ENCODE data around the gene RPL15. TPM values are rescaled to one million over a fixed set of nuclear protein-coding genes. Genes with fewer than 3 reads are reported as not detected.
"Not testable (repeated sequence)": the region's sequence is repeated elsewhere in the genome, so short reads cannot be mapped to it uniquely, and the experiment has no call there.

Gene RPL15
- total RNA-seq, 1 donor from 2014 or later = 1,872 TPM

GRCh38 chr3:23909341-23909740 is 7.6 kb upstream of the RPL15 start:
- H3K27me3 Mint-ChIP-seq (ENCODE audit: unreplicated experiment) = no peaks in the 10 kb centered on the region
- TF ChIP-seq CTCF (IDR thresholded peaks at IDR 0.05) = no peak
- no peak for DNase-seq (ENCODE audit: extremely low spot score, unreplicated experiment)
- no peak overlapping the region for H3K27ac Mint-ChIP-seq (ENCODE audit: unreplicated experiment)
- peaks cover 6% of the 10 kb centered on the region for H3K4me1 Mint-ChIP-seq (ENCODE audit: unreplicated experiment)
- no peak overlapping the region for H3K4me3 Mint-ChIP-seq (ENCODE audit: unreplicated experiment)
- H3K9me3 Mint-ChIP-seq (ENCODE audit: unreplicated experiment) = no peaks in the 10 kb centered on the region
- peaks cover 32% of the 10 kb centered on the region for H3K36me3 Mint-ChIP-seq (ENCODE audit: unreplicated experiment)

GRCh38 chr3:23911397-23911796 is 5.5 kb upstream of the RPL15 start:
- Mint-ChIP-seq H3K4me1 (ENCODE audit: unreplicated experiment) (peaks cover 23% of the 10 kb centered on the region), H3K4me3 (ENCODE audit: unreplicated experiment) (no peak overlapping the region), H3K27me3 (ENCODE audit: unreplicated experiment) (no peaks in the 10 kb centered on the region), H3K9me3 (ENCODE audit: unreplicated experiment) (no peaks in the 10 kb centered on the region), H3K27ac (ENCODE audit: unreplicated experiment) (no peak overlapping the region), H3K36me3 (ENCODE audit: unreplicated experiment) (peaks cover 18% of the 10 kb centered on the region)
- TF ChIP-seq CTCF (IDR thresholded peaks at IDR 0.05) = no peak
- DNase-seq (ENCODE audit: extremely low spot score, unreplicated experiment) = no peak

GRCh38 chr3:23912335-23912734 is 4.6 kb upstream of the RPL15 start:
- not testable (repeated sequence) for DNase-seq (ENCODE audit: extremely low spot score, unreplicated experiment); H3K9me3 Mint-ChIP-seq (ENCODE audit: unreplicated experiment); H3K27ac Mint-ChIP-seq (ENCODE audit: unreplicated experiment); H3K27me3 Mint-ChIP-seq (ENCODE audit: unreplicated experiment); H3K4me3 Mint-ChIP-seq (ENCODE audit: unreplicated experiment)
- Mint-ChIP-seq H3K36me3 (ENCODE audit: unreplicated experiment) (peaks cover 15% of the 10 kb centered on the region), H3K4me1 (ENCODE audit: unreplicated experiment) (peaks cover 23% of the 10 kb centered on the region)

- no peak overlapping the region for H3K27ac Mint-ChIP-seq (ENCODE audit: unreplicated experiment)
Measured at GRCh38 chr3:23913182-23913581, 3.8 kb upstream of the RPL15 start.

GRCh38 chr3:23913873-23914743 is 2.8 kb upstream of the RPL15 start:
- Mint-ChIP-seq H3K4me1 (ENCODE audit: unreplicated experiment) (peaks cover 38% of the 10 kb centered on the region), H3K27me3 (ENCODE audit: unreplicated experiment) (no peaks in the 10 kb centered on the region), H3K9me3 (ENCODE audit: unreplicated experiment) (no peaks in the 10 kb centered on the region), H3K36me3 (ENCODE audit: unreplicated experiment) (peaks cover 32% of the 10 kb centered on the region), H3K27ac (ENCODE audit: unreplicated experiment) (no peak overlapping the region), H3K4me3 (ENCODE audit: unreplicated experiment) (peak overlapping the region; percentile 9)
- no peak for TF ChIP-seq CTCF (IDR thresholded peaks at IDR 0.05)
- DNase-seq (ENCODE audit: extremely low spot score, unreplicated experiment) = no peak

More at GRCh38 chr3:23913182-23913581, 3.8 kb upstream of the RPL15 start:
- Mint-ChIP-seq H3K9me3 (ENCODE audit: unreplicated experiment) (no peaks in the 10 kb centered on the region), H3K4me3 (ENCODE audit: unreplicated experiment) (no peak overlapping the region), H3K27me3 (ENCODE audit: unreplicated experiment) (no peaks in the 10 kb centered on the region), H3K4me1 (ENCODE audit: unreplicated experiment) (peaks cover 29% of the 10 kb centered on the region), H3K36me3 (ENCODE audit: unreplicated experiment) (peaks cover 22% of the 10 kb centered on the region)
- DNase-seq (ENCODE audit: extremely low spot score, unreplicated experiment) = no peak
- TF ChIP-seq CTCF (IDR thresholded peaks at IDR 0.05) = no peak
